ENCODE data around the gene AMER3.

AMER3 gene

DNA sequence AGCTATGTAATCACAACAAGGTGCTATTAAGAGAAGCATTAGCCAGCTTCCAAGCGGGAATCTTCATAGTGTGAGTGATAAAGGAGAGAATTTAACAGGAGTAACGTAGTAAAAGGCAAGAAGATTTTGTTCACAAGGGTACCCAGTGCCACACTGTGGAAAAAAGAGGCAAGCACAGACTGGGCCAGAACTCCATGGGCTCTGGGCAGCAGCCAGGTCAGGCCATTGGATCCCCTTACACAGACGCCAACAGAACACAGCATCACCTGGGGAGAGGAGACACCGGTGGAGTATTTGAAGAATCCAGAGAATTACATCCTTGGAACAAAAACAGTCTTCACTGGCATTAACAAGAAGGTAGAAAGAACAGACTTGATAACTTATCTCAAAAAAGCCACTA is 21.2 kb downstream of the AMER3 start:
- H3K27ac ChIP-seq (ENCODE audit: low read length, poor library complexity, severe bottlenecking), result no peak overlapping the region
- H3K4me1 ChIP-seq (ENCODE audit: control insufficient read depth, insufficient read depth, low read depth, low read length), result no peaks in the 10 kb centered on the region
- no peak overlapping the region for H3K4me3 ChIP-seq (ENCODE audit: insufficient read depth in 1 of 2, low read depth in 1 of 2, low read length in 2 of 2)
- H3K27me3 ChIP-seq (ENCODE audit: control insufficient read depth in 1 of 2, insufficient read depth in 1 of 2, low read length in 2 of 2), result no peaks in the 10 kb centered on the region
- no peak overlapping the region for H4K91ac ChIP-seq (ENCODE audit: low read length)
- no peak overlapping the region for H4K8ac ChIP-seq (ENCODE audit: low read length)
- H3K9ac ChIP-seq (ENCODE audit: low read length), result no peak overlapping the region
- H2BK5ac ChIP-seq (ENCODE audit: low read depth, low read length, poor library complexity, severe bottlenecking), result no peak overlapping the region
- 63% methylated on average over 2 of the region's 4 CpGs for WGBS
- H3K14ac ChIP-seq (ENCODE audit: low read length in 2 of 2), result no peak overlapping the region
- H3K4me2 ChIP-seq (ENCODE audit: low read length, poor library complexity, severe bottlenecking), result no peak overlapping the region
- H2AK5ac ChIP-seq (ENCODE audit: low read length, severe bottlenecking), result no peak overlapping the region
- no peak overlapping the region for H3K4ac ChIP-seq (ENCODE audit: low read depth in 1 of 2, low read length in 2 of 2)
- no peak overlapping the region for H2BK12ac ChIP-seq (ENCODE audit: low read length in 2 of 2)
- H3K23ac ChIP-seq (ENCODE audit: low read length in 2 of 2), result no peak overlapping the region
- peaks cover 8% of the 10 kb centered on the region for H3K9me3 ChIP-seq (ENCODE audit: control insufficient read depth, low read length)
- no peak overlapping the region for H2BK120ac ChIP-seq (ENCODE audit: low read depth, low read length)
- no peaks in the 10 kb centered on the region for H3K36me3 ChIP-seq (ENCODE audit: control insufficient read depth in 1 of 2, insufficient read depth in 2 of 2, low read depth in 1 of 2, low read length in 2 of 2)
- no peak overlapping the region for H2BK15ac ChIP-seq (ENCODE audit: low read depth, poor library complexity, severe bottlenecking)
- H3K18ac ChIP-seq (ENCODE audit: low read depth in 1 of 2, low read length in 2 of 2), result no peak overlapping the region
- no peaks in the 10 kb centered on the region for H3K79me1 ChIP-seq (replicated peaks; ENCODE audit: low read length, poor library complexity, severe bottlenecking)
- no peak overlapping the region for H2AFZ ChIP-seq (ENCODE audit: low read depth, low read length)
- no peak for DNase-seq

- no peak overlapping the region for H4K8ac ChIP-seq (ENCODE audit: low read length)
- WGBS, result 78% methylated on average over 9 of the region's 9 CpGs
These were observed 23.4 kb downstream of the AMER3 start for GRCh38 chr2:130778781-130779180.

GRCh38 chr2:130785466-130786055 is 30.2 kb downstream of the AMER3 start:
- WGBS, result 86% methylated on average over 12 of the region's 12 CpGs

More at GRCh38 chr2:130778781-130779180, 23.4 kb downstream of the AMER3 start:
- H3K14ac ChIP-seq (ENCODE audit: low read length in 2 of 2), result no peak overlapping the region
- H3K79me1 ChIP-seq (replicated peaks; ENCODE audit: low read length, poor library complexity, severe bottlenecking), result no peaks in the 10 kb centered on the region
- H3K4ac ChIP-seq (ENCODE audit: low read depth in 1 of 2, low read length in 2 of 2), result no peak overlapping the region
- no peak overlapping the region for H3K23ac ChIP-seq (ENCODE audit: low read length in 2 of 2)
- H2BK15ac ChIP-seq (ENCODE audit: low read depth, poor library complexity, severe bottlenecking), result no peak overlapping the region
- H3K27ac ChIP-seq (ENCODE audit: low read length, poor library complexity, severe bottlenecking), result no peak overlapping the region
- H3K4me3 ChIP-seq (ENCODE audit: insufficient read depth in 1 of 2, low read depth in 1 of 2, low read length in 2 of 2), result no peak overlapping the region
- no peak overlapping the region for H2AFZ ChIP-seq (ENCODE audit: low read depth, low read length)
- no peak overlapping the region for H2BK5ac ChIP-seq (ENCODE audit: low read depth, low read length, poor library complexity, severe bottlenecking)
- H3K9me3 ChIP-seq (ENCODE audit: control insufficient read depth, low read length), result no peaks in the 10 kb centered on the region
- no peak overlapping the region for H3K18ac ChIP-seq (ENCODE audit: low read depth in 1 of 2, low read length in 2 of 2)
- H4K91ac ChIP-seq (ENCODE audit: low read length), result no peak overlapping the region
- DNase-seq, result no peak
- no peak overlapping the region for H3K9ac ChIP-seq (ENCODE audit: low read length)
- no peaks in the 10 kb centered on the region for H3K36me3 ChIP-seq (ENCODE audit: control insufficient read depth in 1 of 2, insufficient read depth in 2 of 2, low read depth in 1 of 2, low read length in 2 of 2)
- no peaks in the 10 kb centered on the region for H3K27me3 ChIP-seq (ENCODE audit: control insufficient read depth in 1 of 2, insufficient read depth in 1 of 2, low read length in 2 of 2)
- no peak overlapping the region for H2BK120ac ChIP-seq (ENCODE audit: low read depth, low read length)
- no peak overlapping the region for H3K4me2 ChIP-seq (ENCODE audit: low read length, poor library complexity, severe bottlenecking)
- H3K4me1 ChIP-seq (ENCODE audit: control insufficient read depth, insufficient read depth, low read depth, low read length), result no peaks in the 10 kb centered on the region
- H2AK5ac ChIP-seq (ENCODE audit: low read length, severe bottlenecking), result no peak overlapping the region
- H2BK12ac ChIP-seq (ENCODE audit: low read length in 2 of 2), result no peak overlapping the region

GRCh38 chr2:130786076-130786475 is 30.7 kb downstream of the AMER3 start:
- H3K9me3 ChIP-seq (ENCODE audit: control insufficient read depth, low read length), result no peaks in the 10 kb centered on the region
- H3K14ac ChIP-seq (ENCODE audit: low read length in 2 of 2), result no peak overlapping the region
- no peak overlapping the region for H4K8ac ChIP-seq (ENCODE audit: low read length)
- H2BK12ac ChIP-seq (ENCODE audit: low read length in 2 of 2), result no peak overlapping the region
- no peak overlapping the region for H2AK5ac ChIP-seq (ENCODE audit: low read length, severe bottlenecking)
- no peak overlapping the region for H2BK5ac ChIP-seq (ENCODE audit: low read depth, low read length, poor library complexity, severe bottlenecking)
- no peak overlapping the region for H3K18ac ChIP-seq (ENCODE audit: low read depth in 1 of 2, low read length in 2 of 2)
- no peak overlapping the region for H3K27ac ChIP-seq (ENCODE audit: low read length, poor library complexity, severe bottlenecking)
- no peak overlapping the region for H3K4me3 ChIP-seq (ENCODE audit: insufficient read depth in 1 of 2, low read depth in 1 of 2, low read length in 2 of 2)
- DNase-seq, result no peak
- no peak overlapping the region for H2BK15ac ChIP-seq (ENCODE audit: low read depth, poor library complexity, severe bottlenecking)
- no peak overlapping the region for H3K4ac ChIP-seq (ENCODE audit: low read depth in 1 of 2, low read length in 2 of 2)
- no peak overlapping the region for H3K4me2 ChIP-seq (ENCODE audit: low read length, poor library complexity, severe bottlenecking)
- no peaks in the 10 kb centered on the region for H3K79me1 ChIP-seq (replicated peaks; ENCODE audit: low read length, poor library complexity, severe bottlenecking)
- H4K91ac ChIP-seq (ENCODE audit: low read length), result no peak overlapping the region
- peaks cover 1% of the 10 kb centered on the region for H3K4me1 ChIP-seq (ENCODE audit: control insufficient read depth, insufficient read depth, low read depth, low read length)
- 86% methylated on average over 5 of the region's 6 CpGs for WGBS
- no peak overlapping the region for H3K9ac ChIP-seq (ENCODE audit: low read length)
- H3K27me3 ChIP-seq (ENCODE audit: control insufficient read depth in 1 of 2, insufficient read depth in 1 of 2, low read length in 2 of 2), result peaks cover 0 to 6% of the 10 kb centered on the region in 2 experiments
- no peak overlapping the region for H2AFZ ChIP-seq (ENCODE audit: low read depth, low read length)
- H2BK120ac ChIP-seq (ENCODE audit: low read depth, low read length), result no peak overlapping the region
- no peak overlapping the region for H3K23ac ChIP-seq (ENCODE audit: low read length in 2 of 2)
- no peaks in the 10 kb centered on the region for H3K36me3 ChIP-seq (ENCODE audit: control insufficient read depth in 1 of 2, insufficient read depth in 2 of 2, low read depth in 1 of 2, low read length in 2 of 2)

More at GRCh38 chr2:130785466-130786055, 30.2 kb downstream of the AMER3 start:
- peak overlapping the region in 1 of 2 experiments; percentile 41 for H3K4me3 ChIP-seq (ENCODE audit: insufficient read depth in 1 of 2, low read depth in 1 of 2, low read length in 2 of 2)
- H3K23ac ChIP-seq (ENCODE audit: low read length in 2 of 2), result no peak overlapping the region
- no peaks in the 10 kb centered on the region for H3K79me1 ChIP-seq (replicated peaks; ENCODE audit: low read length, poor library complexity, severe bottlenecking)
- H3K4me2 ChIP-seq (ENCODE audit: low read length, poor library complexity, severe bottlenecking), result no peak overlapping the region
- peaks cover 0 to 6% of the 10 kb centered on the region in 2 experiments for H3K27me3 ChIP-seq (ENCODE audit: control insufficient read depth in 1 of 2, insufficient read depth in 1 of 2, low read length in 2 of 2)
- H2AK5ac ChIP-seq (ENCODE audit: low read length, severe bottlenecking), result no peak overlapping the region
- H3K14ac ChIP-seq (ENCODE audit: low read length in 2 of 2), result no peak overlapping the region
- no peak overlapping the region for H2BK120ac ChIP-seq (ENCODE audit: low read depth, low read length)
- no peaks in the 10 kb centered on the region for H3K36me3 ChIP-seq (ENCODE audit: control insufficient read depth in 1 of 2, insufficient read depth in 2 of 2, low read depth in 1 of 2, low read length in 2 of 2)
- DNase-seq, result no peak
- no peak overlapping the region for H2BK5ac ChIP-seq (ENCODE audit: low read depth, low read length, poor library complexity, severe bottlenecking)
- H3K9ac ChIP-seq (ENCODE audit: low read length), result no peak overlapping the region
- no peak overlapping the region for H3K4ac ChIP-seq (ENCODE audit: low read depth in 1 of 2, low read length in 2 of 2)
- no peak overlapping the region for H4K8ac ChIP-seq (ENCODE audit: low read length)
- no peak overlapping the region for H3K18ac ChIP-seq (ENCODE audit: low read depth in 1 of 2, low read length in 2 of 2)
- peaks cover 1% of the 10 kb centered on the region for H3K4me1 ChIP-seq (ENCODE audit: control insufficient read depth, insufficient read depth, low read depth, low read length)
- H3K27ac ChIP-seq (ENCODE audit: low read length, poor library complexity, severe bottlenecking), result no peak overlapping the region
- H2AFZ ChIP-seq (ENCODE audit: low read depth, low read length), result no peak overlapping the region
- no peaks in the 10 kb centered on the region for H3K9me3 ChIP-seq (ENCODE audit: control insufficient read depth, low read length)
- no peak overlapping the region for H2BK12ac ChIP-seq (ENCODE audit: low read length in 2 of 2)
- H2BK15ac ChIP-seq (ENCODE audit: low read depth, poor library complexity, severe bottlenecking), result no peak overlapping the region
- no peak overlapping the region for H4K91ac ChIP-seq (ENCODE audit: low read length)
